Stimulated activated CD4-positive, alpha-beta T cell treated with anti-CD3 and anti-CD28 coated beads, Interleukin-1b, Interleukin-23, amount 100 ng/mL, for 24 hours (primary cell): Measurements from ENCODE around the gene NEK8.

Source experiments
- DNase-seq, 4 experiments: peaks; one replicate each; pipeline ENCODE4 v3.0.0-alpha.2; 2020; ENCODE audit warnings: low read depth in 4 of 4, low spot score in 1 of 4

The NEK8 gene

GRCh38 chr17:28728364-28729200, at the start of gene NEK8:
Gene NEK8, plus strand, starts transcription at chr17:28728788. Its CDS starts 26 bp downstream, at chr17:28728814.
- DNase-seq: peak; percentile 96 to 97 (median 96)

- DNase-seq: no peak
Measured at GRCh38 chr17:28682655-28683054, 45.9 kb upstream of the NEK8 start.

- DNase-seq: no peak
Measured at GRCh38 chr17:28684963-28685362, 43.6 kb upstream of the NEK8 start.

DNA sequence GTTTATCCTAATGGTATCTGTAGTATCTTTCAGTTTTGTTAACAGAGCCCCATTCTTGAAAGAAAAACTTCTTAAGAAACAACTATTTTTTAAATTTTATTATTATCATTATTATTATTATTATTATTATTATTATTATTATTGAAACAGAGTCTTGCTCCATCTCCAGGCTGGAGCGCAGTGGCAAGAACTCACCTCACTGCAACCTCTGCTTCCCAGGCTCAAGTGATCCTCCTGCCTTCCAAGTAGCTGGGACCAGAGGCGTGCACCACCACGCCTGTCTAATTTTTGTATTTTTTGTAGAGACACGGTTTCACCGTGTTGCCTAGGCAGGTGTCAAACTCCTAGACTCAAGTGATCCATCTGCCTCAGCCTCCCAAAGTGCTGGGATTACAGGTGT, 43.2 kb upstream of the NEK8 start:
- no peak for DNase-seq

GRCh38 chr17:28686296-28686695, 42.3 kb upstream of the NEK8 start:
- DNase-seq: no peak

DNA sequence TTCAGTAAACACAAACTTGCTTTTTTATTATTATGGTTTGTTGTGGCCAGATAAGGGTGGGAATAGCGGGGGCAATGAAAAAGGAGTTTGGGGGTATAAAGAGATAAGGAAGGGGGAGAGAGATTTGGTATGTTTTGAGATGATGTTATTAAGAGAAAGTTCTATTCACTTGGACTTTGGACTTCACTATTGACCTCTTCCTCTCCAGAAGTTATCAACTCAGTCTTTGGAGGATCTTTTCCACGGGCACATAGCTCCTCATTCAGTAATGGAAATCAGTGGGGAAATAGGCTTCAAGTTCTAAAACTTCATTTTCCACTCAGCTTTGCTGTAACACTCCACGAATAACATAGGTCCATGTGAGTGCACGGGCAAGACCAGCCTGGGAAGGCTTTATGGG, 40.1 kb upstream of the NEK8 start:
- no peak for DNase-seq

DNA sequence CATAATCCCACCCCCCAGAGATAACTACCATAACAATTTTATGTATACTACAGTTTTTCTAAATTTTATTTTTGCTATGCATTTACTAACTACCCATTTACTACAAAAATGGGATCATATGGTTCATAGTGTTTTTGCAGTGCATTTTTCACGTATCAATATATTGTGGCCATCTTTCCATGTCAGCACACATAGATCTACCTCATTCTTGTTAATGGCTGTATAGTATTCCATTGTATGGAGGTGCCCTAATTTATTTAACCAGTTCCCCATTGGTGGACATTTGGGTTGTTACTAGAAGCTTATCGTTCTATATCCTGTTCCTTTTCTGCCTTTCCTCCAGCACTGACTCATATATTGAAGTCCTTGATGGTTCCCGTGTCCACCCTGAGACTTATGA, 39.6 kb upstream of the NEK8 start:
- DNase-seq: no peak

GRCh38 chr17:28693869-28694268, 34.7 kb upstream of the NEK8 start:
- DNase-seq: no peak

DNA sequence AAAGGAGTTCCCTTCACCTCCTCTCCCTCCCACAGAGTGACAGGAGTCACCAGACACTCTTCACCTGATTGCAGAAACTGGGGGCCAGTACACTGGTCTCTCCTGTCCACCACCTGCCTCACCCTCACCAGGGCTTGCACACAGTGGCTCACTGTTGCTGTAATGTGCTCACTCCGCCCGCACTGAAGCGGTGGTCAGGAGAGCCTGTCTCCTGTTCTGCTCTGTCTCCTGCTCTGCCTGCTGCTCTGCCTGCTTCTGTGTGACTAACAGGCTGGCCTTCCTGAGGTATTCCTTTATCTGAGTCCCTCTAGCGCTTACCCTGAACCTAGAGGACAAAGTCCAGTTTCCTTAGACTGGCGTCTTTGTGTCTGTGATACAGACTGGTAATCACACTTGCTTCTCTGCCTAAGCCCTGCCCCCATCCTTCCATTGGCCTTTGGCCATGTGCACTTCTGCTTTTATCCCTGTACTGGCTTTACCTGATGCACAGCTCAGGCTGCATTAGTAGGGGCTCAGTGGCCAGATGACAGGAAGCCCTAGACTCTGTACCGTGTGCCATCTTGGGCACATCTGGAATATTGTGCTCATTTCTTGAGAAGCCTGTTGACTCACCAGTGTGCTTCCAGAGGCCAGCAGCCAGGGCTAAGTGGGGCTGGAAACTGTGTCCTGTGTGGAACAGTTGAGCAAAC, 30.2 kb upstream of the NEK8 start:
- no peak for DNase-seq

DNA sequence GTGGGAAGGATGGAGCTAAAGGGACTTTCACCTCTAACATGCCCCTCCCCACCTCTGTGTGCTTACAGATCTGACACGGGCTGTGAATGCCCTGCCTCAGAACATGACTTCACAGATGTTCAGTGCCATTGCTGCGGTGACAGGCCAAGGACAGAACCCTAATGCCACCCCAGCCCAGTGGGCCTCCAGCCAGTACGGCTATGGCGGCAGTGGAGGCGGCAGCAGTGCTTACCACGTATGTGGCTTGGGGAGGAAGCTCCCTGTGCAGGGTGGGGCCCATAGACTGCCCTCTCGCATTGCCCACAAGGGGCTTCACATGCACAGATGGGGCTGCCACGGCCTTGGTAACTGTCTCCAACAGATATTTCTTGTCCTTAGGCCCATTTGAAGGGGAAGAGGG, 28.3 kb upstream of the NEK8 start:
- DNase-seq: no peak

DNA sequence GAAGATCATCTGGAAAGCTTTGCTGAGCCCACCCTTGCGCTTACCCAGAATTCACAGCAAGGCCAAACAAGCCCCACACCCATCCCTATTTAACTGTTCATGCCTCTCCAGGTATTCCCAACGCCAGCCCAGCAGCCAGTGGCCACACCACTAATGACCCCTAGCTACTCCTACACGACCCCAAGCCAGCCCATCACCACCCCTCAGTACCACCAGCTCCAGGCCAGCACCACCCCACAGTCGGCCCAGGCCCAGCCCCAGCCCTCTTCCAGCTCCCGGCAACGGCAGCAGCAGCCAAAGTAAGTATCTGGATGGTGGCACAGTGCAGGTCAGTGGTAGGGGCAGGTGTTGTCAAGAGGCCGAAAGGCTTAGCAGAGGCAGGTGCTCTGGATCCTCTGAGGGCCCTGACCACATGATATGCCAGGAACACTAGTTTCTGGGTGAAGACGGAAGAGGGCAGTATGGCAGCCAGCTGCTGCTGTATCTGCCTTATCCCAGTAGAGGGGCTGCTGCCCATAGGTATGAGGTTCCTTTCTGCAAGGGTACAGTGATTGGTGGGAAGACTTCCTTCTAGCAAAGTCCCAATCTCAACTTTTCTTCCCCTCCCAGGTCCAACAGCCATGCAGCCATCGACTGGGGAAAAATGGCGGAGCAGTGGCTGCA, 27.6 kb upstream of the NEK8 start:
- DNase-seq: no peak

GRCh38 chr17:28702026-28702751, 26.4 kb upstream of the NEK8 start:
- no peak for DNase-seq

GRCh38 chr17:28702752-28703150, 25.8 kb upstream of the NEK8 start:
- no peak for DNase-seq

DNA sequence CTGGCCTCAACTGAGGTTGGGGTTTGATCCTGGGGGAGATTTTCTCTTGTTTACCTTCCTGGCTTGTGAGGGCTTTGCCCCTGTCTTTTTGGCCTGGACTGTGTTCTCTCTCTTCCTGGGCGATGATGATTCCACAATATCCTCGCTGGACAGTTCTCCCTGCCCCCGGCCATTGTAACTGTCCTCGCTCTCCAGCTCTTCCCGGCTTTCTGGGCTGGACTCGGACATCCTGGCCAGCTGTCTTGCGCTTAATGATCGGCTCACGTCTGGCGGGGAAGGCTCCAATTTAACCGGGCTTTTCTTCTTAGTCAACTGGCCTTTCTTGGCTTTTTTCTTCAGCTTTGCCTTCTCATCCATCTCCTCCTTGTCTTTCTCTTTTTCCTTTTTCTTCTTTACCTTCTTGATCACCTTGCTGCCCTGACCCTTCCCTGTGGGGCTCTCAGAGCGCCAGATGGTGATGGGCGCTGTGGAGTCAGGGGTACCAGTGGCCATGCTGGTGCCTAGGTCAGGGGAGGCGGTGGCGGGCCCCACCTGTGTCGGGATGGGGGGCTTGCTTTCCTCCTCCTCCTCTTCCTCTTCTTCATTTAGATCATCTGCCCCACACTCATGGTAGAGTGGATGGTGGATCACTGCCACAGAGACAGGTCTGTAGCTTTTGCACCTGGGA, 24.9 kb upstream of the NEK8 start:
- no peak for DNase-seq

- DNase-seq: no peak
Measured at GRCh38 chr17:28704219-28704858, 24.2 kb upstream of the NEK8 start.

DNA sequence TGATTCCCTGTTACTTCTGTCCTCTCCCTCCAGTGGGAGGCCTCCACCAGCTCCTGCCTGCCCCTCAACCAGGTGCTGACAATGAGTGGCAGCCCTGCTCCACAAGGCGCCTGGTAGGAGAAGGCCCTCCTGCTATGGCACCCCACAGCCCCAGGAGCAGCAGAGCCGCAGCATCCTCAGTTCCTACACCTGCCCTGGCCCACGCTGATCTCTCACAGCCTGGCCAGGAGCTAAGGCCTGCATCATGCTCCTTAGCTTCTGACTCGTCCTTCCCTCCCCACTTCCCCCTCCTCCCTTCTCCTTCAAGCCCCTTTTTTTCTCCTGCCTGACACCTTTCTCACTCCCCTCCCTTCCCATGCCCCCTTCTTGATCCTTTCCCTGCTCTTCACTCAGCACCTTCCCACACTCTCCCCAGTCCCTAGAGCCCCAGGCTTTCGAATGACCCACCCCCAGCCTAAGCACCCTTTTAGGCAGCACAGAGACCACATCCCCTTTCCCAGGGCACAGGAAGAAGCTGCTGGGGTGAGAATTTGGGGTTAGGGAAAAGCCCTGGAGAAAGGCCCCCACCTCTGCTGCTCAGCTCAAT, 23.4 kb upstream of the NEK8 start:
- no peak for DNase-seq

- no peak for DNase-seq
Measured at GRCh38 chr17:28705728-28706334, 22.8 kb upstream of the NEK8 start.

GRCh38 chr17:28706471-28707338, 21.9 kb upstream of the NEK8 start:
- DNase-seq: no peak

GRCh38 chr17:28707339-28707720, 21.3 kb upstream of the NEK8 start:
- DNase-seq: no peak
